Stomach (tissue), 4 donors: ENCODE measurements around the gene GPR65.

Experiments used
- EP300 ChIP-seq: sonication (generic); formaldehyde crosslinking; IDR thresholded peaks from one replicate; pipeline ENCODE4 v1.6.1; 2017; ENCODE audit warnings: antibody characterized with exemption
- POLR2A ChIP-seq, 4 donors: fragments of 450-650 bp; IDR thresholded peaks; one replicate each; pipeline ENCODE4 v1.6.1; 2016; ENCODE audit warnings: antibody characterized with exemption in 4 of 4, control low read depth in 2 of 4, mild to moderate bottlenecking in 1 of 4, moderate library complexity in 1 of 4
- POLR2AphosphoS5 ChIP-seq, 3 donors: sonication (generic); formaldehyde crosslinking; IDR thresholded peaks; one replicate each; pipeline ENCODE4 v1.6.1; 2016; ENCODE audit warnings: antibody characterized with exemption in 3 of 3
- TF ChIP-seq, protein P1 (sequence below), 7 experiments: fragments of 450-650 bp in 4 of 7; fragments of 200-600 bp in 3 of 7; sonication (generic) in 3 of 7; IDR thresholded peaks; one replicate each; pipeline ENCODE4 v1.5.1; 2016 to 2019; ENCODE audit warnings: antibody characterized with exemption in 7 of 7, control low read depth in 2 of 7, mild to moderate bottlenecking in 1 of 7

- TF ChIP-seq, protein P1, sequence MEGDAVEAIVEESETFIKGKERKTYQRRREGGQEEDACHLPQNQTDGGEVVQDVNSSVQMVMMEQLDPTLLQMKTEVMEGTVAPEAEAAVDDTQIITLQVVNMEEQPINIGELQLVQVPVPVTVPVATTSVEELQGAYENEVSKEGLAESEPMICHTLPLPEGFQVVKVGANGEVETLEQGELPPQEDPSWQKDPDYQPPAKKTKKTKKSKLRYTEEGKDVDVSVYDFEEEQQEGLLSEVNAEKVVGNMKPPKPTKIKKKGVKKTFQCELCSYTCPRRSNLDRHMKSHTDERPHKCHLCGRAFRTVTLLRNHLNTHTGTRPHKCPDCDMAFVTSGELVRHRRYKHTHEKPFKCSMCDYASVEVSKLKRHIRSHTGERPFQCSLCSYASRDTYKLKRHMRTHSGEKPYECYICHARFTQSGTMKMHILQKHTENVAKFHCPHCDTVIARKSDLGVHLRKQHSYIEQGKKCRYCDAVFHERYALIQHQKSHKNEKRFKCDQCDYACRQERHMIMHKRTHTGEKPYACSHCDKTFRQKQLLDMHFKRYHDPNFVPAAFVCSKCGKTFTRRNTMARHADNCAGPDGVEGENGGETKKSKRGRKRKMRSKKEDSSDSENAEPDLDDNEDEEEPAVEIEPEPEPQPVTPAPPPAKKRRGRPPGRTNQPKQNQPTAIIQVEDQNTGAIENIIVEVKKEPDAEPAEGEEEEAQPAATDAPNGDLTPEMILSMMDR (IDR thresholded peaks at IDR 0.05): no peak
- TF ChIP-seq POLR2AphosphoS5 (IDR thresholded peaks at IDR 0.05): no peak
- TF ChIP-seq POLR2A (IDR thresholded peaks at IDR 0.05): no peak
- TF ChIP-seq EP300: no peak
Measured at GRCh38 chr14:87966816-87967215, 38.1 kb upstream of the GPR65 start.
